Neural cell (in vitro differentiated cells): ENCODE results near the gene NFKBIZ.

Source experiments
- CTCF ChIP-seq: fragments of 450-650 bp; IDR thresholded peaks from 2 replicates; pipeline ENCODE4 v1.5.1; 2014; ENCODE audit warnings: antibody characterized with exemption, mild to moderate bottlenecking, moderate library complexity; ENCODE audit not compliant: poor library complexity, severe bottlenecking
- EP300 ChIP-seq: fragments of 450-650 bp; conservative IDR thresholded peaks from 2 replicates; pipeline ENCODE4 v1.6.1; 2014; ENCODE audit warnings: antibody characterized with exemption, mild to moderate bottlenecking, moderate library complexity; ENCODE audit not compliant: poor library complexity, severe bottlenecking
- POLR2AphosphoS5 ChIP-seq: IDR thresholded peaks from 2 replicates; pipeline ENCODE4 v1.6.1; 2012
- RAD21 ChIP-seq: fragments of 450-650 bp; conservative IDR thresholded peaks from 2 replicates; pipeline ENCODE4 v1.6.1; 2014; ENCODE audit warnings: antibody characterized with exemption, mild to moderate bottlenecking, moderate library complexity
- TAF1 ChIP-seq: IDR thresholded peaks from 2 replicates; pipeline ENCODE4 v1.6.1; 2012; ENCODE audit warnings: low read depth

- TF ChIP-seq CTCF (no peak), POLR2AphosphoS5 (no peak), TAF1 (no peak), RAD21 (no peak), EP300 (no peak)
Observed at GRCh38 chr3:101803939-101804338, 45.4 kb upstream of the NFKBIZ start.
